ENCODE results near the gene LRMDA. TPM values are rescaled to one million over a fixed set of nuclear protein-coding genes. Genes with fewer than 3 reads are reported as not detected.
A peak's percentile ranks its signal among the peaks of the same experiment; 100 is the strongest.
"Not testable (repeated sequence)": the region's sequence is repeated elsewhere in the genome, so short reads cannot be mapped to it uniquely, and the experiment has no call there.

Gene LRMDA
- total RNA-seq, 1 donor = under 0.01 TPM

DNA sequence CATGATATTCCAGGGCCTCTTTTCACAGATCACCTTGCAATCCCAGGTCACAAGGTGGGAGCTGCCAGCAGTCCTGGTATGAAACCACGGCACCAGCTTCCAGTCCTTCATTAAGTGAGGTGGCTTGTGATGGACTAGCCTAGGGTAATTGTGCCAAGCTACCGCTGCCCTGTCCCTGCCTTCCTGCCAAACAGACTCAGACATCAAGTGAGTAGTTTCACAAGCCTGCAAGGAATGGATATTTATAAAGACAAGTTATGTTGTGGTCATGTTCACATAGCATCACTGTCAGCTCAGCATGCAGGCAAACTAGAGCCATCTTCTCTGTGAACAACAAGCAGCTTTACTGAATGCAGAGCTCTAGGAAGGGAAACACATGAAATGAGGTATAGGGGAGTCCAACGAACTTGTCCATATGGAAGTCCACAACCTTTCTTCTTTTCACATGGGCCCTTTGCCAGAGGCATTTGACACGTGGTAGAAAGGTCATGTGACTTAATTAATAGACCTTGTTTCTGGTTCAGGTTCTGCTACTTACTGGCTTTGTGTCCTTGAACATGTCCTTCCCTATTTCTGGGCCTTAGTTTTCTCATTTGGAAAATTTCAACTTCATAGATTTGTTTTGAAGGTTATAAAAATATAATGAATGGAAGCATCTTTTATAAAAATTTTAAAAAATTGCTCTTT, 1145.0 kb downstream of the LRMDA start:
- peak; percentile 53 for DNase-seq (ENCODE audit: low read depth)
- TF ChIP-seq, protein P1, sequence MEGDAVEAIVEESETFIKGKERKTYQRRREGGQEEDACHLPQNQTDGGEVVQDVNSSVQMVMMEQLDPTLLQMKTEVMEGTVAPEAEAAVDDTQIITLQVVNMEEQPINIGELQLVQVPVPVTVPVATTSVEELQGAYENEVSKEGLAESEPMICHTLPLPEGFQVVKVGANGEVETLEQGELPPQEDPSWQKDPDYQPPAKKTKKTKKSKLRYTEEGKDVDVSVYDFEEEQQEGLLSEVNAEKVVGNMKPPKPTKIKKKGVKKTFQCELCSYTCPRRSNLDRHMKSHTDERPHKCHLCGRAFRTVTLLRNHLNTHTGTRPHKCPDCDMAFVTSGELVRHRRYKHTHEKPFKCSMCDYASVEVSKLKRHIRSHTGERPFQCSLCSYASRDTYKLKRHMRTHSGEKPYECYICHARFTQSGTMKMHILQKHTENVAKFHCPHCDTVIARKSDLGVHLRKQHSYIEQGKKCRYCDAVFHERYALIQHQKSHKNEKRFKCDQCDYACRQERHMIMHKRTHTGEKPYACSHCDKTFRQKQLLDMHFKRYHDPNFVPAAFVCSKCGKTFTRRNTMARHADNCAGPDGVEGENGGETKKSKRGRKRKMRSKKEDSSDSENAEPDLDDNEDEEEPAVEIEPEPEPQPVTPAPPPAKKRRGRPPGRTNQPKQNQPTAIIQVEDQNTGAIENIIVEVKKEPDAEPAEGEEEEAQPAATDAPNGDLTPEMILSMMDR (IDR thresholded peaks at IDR 0.05; ENCODE audit: insufficient read depth, low read depth, low read length) = no peak
- H3K4me3 ChIP-seq (ENCODE audit: low read depth, low read length) = no peak overlapping the region

DNA sequence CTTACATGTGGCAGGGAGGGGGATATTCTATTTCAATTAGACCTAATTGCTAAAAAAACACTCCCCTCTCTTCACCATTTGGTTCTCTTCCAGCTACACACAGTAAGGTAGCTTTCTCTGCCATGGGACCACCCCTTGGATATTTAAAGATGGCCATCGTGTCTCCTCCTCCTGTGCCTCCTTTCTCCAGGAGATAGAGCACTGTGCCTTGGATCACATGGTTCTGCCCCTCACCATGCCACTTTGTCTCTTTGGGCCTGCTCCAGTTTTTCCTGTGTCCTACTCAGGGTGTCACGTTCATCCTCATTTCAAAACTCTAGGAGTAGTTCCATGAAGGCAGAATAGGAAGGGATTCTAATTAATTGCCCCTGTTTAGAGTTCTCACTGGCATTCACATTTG, 1146.0 kb downstream of the LRMDA start:
- no peak overlapping the region for H3K4me3 ChIP-seq (ENCODE audit: low read depth, low read length)
- DNase-seq (ENCODE audit: low read depth) = no peak
- TF ChIP-seq, protein P1 (IDR thresholded peaks at IDR 0.05; ENCODE audit: insufficient read depth, low read depth, low read length) = no peak

DNA sequence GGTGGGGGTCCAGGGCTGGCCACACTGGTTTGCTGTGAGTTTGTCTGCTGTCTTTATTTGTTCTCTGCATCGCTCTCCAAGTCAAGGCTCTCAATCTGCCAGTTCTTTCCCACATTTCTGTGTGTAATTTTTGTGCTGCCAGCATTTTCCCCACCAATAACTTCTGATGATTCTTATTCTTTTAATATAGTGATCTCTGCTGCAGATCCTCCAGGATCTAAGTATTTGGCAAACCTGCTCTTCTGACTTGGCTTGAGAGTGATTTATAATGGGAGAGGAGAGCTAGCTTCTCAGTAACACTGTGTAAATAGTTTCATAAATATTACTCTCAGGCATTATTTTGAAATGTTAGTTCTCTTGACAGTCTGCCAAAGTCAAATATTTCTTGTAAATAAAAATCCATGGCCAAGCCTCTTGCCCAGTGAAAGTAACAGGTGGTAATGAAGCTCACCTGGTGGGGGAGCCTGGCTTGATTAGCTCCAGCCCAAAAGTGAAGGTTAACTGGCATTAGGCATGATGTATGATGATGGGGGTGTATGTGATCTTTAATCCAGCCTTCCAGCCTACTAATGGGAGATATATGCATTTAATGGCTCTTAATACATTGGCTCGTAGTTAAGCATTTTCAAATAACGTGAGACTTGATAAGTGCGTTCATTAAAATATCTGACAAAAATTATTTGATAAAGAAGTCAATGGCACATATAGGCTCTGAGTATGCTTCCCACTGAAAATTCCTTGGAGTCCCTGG, 1150.3 kb downstream of the LRMDA start:
- no peak for DNase-seq (ENCODE audit: low read depth)
- TF ChIP-seq, protein P1 (IDR thresholded peaks at IDR 0.05; ENCODE audit: insufficient read depth, low read depth, low read length) = no peak
- no peak overlapping the region for H3K4me3 ChIP-seq (ENCODE audit: low read depth, low read length)

DNA sequence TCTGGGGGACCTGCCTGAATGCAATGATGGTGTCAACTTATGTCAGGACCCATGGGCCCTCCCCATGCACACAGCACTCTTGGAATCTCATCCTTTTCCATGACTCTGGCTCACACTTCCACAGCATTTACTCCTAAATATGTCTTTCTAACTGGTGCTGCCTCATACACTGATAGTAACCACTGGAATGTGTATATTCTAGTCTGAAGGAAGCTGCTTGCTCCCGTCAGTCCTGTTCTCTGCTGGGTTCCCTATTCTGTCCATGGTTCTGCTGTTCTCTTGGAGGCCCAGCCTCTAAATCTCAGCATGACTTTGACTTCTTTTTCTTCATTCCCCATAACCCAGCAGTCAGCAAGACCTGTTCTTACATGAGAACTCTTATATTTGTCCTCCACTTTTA, 1151.1 kb downstream of the LRMDA start:
- H3K4me3 ChIP-seq (ENCODE audit: low read depth, low read length) = no peak overlapping the region
- TF ChIP-seq, protein P1 (IDR thresholded peaks at IDR 0.05; ENCODE audit: insufficient read depth, low read depth, low read length) = no peak
- DNase-seq (ENCODE audit: low read depth) = peak; percentile 22

DNA sequence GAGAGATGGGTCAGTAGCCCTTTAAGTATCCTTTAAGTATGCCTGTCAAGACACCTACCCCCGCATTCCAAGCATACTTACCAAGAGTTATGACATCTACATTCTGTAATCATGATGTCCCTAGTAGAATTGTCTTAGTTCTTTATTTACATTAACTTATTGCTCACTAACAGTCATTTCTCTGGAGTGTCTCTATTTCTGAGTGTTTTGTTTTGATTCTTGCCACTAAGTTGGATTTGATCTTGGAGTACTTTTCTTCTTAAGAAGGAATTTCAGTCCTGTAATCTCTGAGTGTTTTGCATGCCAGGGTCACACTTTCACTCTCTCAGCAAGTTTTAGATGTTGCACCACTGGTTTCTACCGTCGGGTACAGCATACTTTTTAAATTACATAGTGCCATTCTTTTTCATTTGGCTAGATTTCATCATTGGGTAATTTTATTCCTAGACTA, 1152.3 kb downstream of the LRMDA start:
- DNase-seq (ENCODE audit: low read depth) = peak; percentile 69
- no peak overlapping the region for H3K4me3 ChIP-seq (ENCODE audit: low read depth, low read length)
- TF ChIP-seq, protein P1 (IDR thresholded peaks at IDR 0.05; ENCODE audit: insufficient read depth, low read depth, low read length) = no peak

DNA sequence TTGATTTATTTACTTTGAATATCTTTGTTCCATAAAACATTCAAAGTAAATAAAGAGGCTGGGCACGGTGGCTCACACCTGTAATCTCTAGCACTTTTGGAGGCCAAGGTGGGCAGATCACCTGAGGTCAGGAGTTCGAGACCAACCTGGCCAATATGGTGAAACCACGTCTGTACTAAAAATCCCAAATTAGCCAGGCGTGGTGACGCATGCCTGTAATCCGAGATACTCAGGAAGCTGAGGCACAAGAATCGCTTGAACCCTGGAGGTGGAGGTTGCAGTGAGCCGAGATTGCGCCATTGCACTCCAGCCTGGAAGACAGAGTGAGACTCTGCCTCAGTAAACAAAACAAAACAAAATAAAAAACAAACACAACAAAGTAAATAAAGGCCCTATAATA, 1153.0 kb downstream of the LRMDA start:
- not testable (repeated sequence) for DNase-seq (ENCODE audit: low read depth); H3K4me3 ChIP-seq (ENCODE audit: low read depth, low read length)

Small RNA genes lying within 50 kb of the gene (small RNA-seq; reads per million reads assigned to genes)
- gene MIR606 (not detected), gene RN7SL518P (not detected), gene RNU6-673P (not detected)

Other genes with a start within 250 kb of the LRMDA start
- gene VDAC2, start 220.8 kb upstream of the LRMDA start, total RNA-seq = 133 and 182 TPM in 2 replicates
- gene COMTD1, start 195.7 kb upstream of the LRMDA start, total RNA-seq = 3.9 and 10.3 TPM in 2 replicates
- gene ZNF503, start 29.9 kb upstream of the LRMDA start, total RNA-seq = 7.8 and 11.9 TPM in 2 replicates

All from fibroblast of villous mesenchyme (primary cell).